ENCODE data around the gene APOC4.

GRCh38 chr19:44961821-44962220 lies 19.8 kb downstream of the APOC4 start:
- TF ChIP-seq CTCF (IDR thresholded peaks at IDR 0.05) = no peak
- no peak for TF ChIP-seq POLR2A (IDR thresholded peaks at IDR 0.05)
